Bronchial epithelial cell (primary cell): Measurements from ENCODE around the gene SORCS2. TPM values are rescaled to one million over a fixed set of nuclear protein-coding genes. Genes with fewer than 3 reads are reported as not detected.
A peak's percentile ranks its signal among the peaks of the same experiment; 100 is the strongest.

Experiments
- DNase-seq: peaks from one replicate; pipeline ENCODE4 v3.0.0-alpha.2; 2010; ENCODE audit warnings: low read depth
- FAIRE-seq: peaks from 2 replicates; lab custom pipeline; 2011; peaks lifted over from hg19 to GRCh38; lab: Jason Lieb, UNC
- H3K27me3 ChIP-seq: 2 replicates; pipeline ENCODE4 v1.5.1; 2011; ENCODE audit warnings: low read length; ENCODE audit not compliant: control insufficient read depth, insufficient read depth
- H3K36me3 ChIP-seq: 2 replicates; pipeline ENCODE4 v1.5.1; 2011; ENCODE audit warnings: low read length; ENCODE audit not compliant: control insufficient read depth, insufficient read depth
- H3K4me3 ChIP-seq: 2 replicates; pipeline ENCODE4 v1.5.1; 2011; ENCODE audit warnings: mild to moderate bottlenecking, low read depth, low read length, control low read depth
- CTCF ChIP-seq: IDR thresholded peaks from 2 replicates; pipeline ENCODE4 v1.5.1; 2011; ENCODE audit warnings: mild to moderate bottlenecking, moderate library complexity, low read length, control low read depth, inconsistent platforms; ENCODE audit not compliant: insufficient read depth, severe bottlenecking
- total RNA-seq: library from RNA; depleted of rRNA; stranded (reverse); fragments of >200 nt; gene quantifications from 2 replicates; pipeline ENCODE4 v1.2.1, GENCODE V29; 2014

The SORCS2 gene
- total RNA-seq, 1 donor from 2014 or later: under 0.01 TPM

- Histone ChIP-seq H3K27me3 (peaks cover 1% of the 10 kb centered on the region), H3K36me3 (no peaks in the 10 kb centered on the region), H3K4me3 (no peak overlapping the region)
- no peak for TF ChIP-seq CTCF
- no peak for FAIRE-seq
- DNase-seq: no peak
These were observed 165.0 kb downstream of the SORCS2 start for GRCh38 chr4:7357323-7357722.

- Histone ChIP-seq H3K4me3 (no peak overlapping the region), H3K27me3 (peaks cover 1% of the 10 kb centered on the region), H3K36me3 (no peaks in the 10 kb centered on the region)
- no peak for TF ChIP-seq CTCF
- DNase-seq (peak; percentile 76), FAIRE-seq (peak; percentile 86)
These were observed 165.9 kb downstream of the SORCS2 start for GRCh38 chr4:7358100-7358735.

- H3K27me3 ChIP-seq: peaks cover 1% of the 10 kb centered on the region
- DNase-seq (no peak), FAIRE-seq (no peak)
- no peak for TF ChIP-seq CTCF
- no peaks in the 10 kb centered on the region for H3K36me3 ChIP-seq
- H3K4me3 ChIP-seq: no peak overlapping the region
These were observed 167.2 kb downstream of the SORCS2 start for GRCh38 chr4:7359400-7360062.

DNA sequence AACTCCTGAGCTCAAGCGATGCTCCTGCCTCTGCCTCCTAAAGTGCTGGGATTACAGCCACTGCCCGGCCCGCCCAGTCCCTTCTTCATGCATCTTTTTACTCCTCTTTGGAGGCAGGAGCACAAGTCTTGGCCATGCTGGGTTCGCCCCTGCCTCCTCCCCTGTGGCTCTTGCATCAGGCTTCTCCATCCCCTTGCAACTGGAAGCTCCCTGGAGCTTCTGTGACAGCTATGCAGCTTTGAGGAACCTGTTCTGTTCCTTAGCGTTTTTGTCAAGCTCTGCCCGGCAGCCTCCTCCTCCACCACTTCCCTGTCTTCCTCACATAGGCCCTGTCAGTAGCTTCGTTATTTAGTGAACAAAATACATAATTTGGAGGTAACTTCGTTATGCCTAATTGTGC, 168.5 kb downstream of the SORCS2 start:
- Histone ChIP-seq H3K36me3 (no peaks in the 10 kb centered on the region), H3K4me3 (no peak overlapping the region), H3K27me3 (peaks cover 1% of the 10 kb centered on the region)
- no peak for TF ChIP-seq CTCF
- DNase-seq (no peak), FAIRE-seq (no peak)

GRCh38 chr4:7361280-7361895, 169.1 kb downstream of the SORCS2 start:
- Histone ChIP-seq H3K27me3 (peaks cover 1% of the 10 kb centered on the region), H3K4me3 (no peak overlapping the region), H3K36me3 (no peaks in the 10 kb centered on the region)
- TF ChIP-seq CTCF: no peak
- DNase-seq (no peak), FAIRE-seq (no peak)
